ENCODE data around the gene ACTL8.

DNA sequence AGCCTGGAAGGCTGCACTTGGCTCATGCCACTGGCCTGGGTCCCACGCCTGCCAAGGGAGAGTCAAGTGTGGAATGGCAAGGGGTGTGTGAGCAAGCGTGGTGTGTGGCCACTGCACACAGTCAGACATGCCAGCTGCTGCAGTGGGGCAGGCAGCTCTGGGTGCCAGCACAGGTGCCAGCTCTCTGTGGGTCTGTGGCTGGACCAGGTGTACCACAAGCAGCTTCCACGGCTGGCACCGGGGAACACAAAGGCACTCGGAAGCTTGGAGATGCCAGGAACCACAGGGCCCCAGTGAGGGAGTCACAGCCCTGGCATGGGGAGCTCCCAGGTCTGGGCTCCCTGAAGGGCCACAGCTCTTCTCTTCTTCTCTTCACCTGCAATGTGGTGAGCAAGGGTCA is 34.8 kb downstream of the ACTL8 start:
- no peak for TF ChIP-seq EP300 (IDR thresholded peaks at IDR 0.05)
- no peak for TF ChIP-seq POLR2A (IDR thresholded peaks at IDR 0.05)

All from tibial nerve (tissue), 3 donors.